ENCODE results near the gene PRLH.

PRLH gene, protein sequence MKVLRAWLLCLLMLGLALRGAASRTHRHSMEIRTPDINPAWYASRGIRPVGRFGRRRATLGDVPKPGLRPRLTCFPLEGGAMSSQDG
- total RNA-seq: 0 reads per million in 2 donors

DNA sequence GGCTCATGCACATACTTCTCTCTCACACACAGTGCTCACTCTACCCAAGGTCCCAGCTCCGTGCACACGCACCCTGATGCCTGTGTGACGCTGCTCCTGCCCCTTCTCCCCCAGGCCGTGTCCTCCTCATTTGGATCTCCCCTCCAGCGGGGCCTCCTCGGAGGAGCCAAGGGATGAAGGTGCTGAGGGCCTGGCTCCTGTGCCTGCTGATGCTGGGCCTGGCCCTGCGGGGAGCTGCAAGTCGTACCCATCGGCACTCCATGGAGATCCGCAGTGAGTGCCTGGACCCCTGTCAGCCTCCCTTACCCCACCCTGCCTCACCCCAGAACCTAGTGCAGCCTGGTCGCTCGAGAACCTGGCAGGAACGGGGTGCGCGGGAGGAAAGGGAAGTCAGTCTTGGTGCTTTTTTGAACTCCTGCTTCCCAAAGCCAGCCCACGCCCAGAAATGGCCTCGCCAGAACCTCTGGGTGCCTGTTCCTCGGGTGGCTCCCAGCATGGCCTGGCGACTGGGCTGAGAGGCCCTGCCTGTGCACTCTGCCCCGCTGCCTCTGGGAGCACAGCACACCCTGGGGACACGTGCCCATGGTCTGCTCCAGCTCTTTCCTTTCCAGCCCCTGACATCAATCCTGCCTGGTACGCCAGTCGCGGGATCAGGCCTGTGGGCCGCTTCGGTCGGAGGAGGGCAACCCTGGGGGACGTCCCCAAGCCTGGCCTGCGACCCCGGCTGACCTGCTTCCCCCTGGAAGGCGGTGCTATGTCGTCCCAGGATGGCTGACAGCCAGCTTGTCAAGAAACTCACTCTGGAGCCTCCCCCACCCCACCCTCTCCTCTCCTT is at the start of gene PRLH:
Gene PRLH, plus strand, starts transcription at position 174 of the 835 bp plus-strand sequence. Its CDS starts 0 bp downstream, at position 174.
- DNase-seq: no peak

DNA sequence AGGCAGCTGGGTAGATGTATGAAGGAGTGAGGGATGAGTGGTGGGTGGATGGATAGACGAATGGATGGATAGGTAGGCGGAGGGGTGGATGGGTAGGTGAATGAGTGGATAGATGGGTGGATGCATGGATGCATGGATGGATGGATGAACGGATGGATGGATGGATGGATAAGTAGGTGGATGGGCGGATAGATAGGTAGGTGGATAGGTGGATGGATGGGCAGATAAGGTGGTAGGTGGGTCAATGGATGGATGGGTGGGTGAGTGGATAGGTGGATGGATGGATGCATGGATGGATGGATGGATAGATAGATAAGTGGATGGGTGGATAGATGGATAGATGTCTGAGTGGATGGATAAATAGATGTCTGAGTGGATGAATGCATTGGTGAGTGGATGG is 49.2 kb upstream of the PRLH start:
- DNase-seq: no peak

DNA sequence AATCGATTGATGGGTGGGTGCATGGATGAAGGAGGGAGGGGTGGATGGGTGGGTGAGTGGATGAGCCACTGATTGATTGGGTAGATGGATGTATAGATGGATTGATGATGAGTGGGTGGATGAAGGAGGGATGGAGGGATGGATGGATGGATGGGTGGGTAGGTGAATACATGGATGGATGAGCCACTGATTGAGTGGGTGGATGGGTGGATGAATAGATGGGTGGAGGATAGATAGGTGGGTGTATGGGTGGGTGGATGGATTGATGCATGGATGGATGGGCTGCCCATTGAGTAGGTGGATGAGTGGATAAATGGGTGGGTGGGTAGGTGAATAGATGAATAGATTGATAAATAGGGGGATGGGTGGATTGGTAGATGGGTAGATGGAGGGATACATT is 48.4 kb upstream of the PRLH start:
- no peak for DNase-seq

DNA sequence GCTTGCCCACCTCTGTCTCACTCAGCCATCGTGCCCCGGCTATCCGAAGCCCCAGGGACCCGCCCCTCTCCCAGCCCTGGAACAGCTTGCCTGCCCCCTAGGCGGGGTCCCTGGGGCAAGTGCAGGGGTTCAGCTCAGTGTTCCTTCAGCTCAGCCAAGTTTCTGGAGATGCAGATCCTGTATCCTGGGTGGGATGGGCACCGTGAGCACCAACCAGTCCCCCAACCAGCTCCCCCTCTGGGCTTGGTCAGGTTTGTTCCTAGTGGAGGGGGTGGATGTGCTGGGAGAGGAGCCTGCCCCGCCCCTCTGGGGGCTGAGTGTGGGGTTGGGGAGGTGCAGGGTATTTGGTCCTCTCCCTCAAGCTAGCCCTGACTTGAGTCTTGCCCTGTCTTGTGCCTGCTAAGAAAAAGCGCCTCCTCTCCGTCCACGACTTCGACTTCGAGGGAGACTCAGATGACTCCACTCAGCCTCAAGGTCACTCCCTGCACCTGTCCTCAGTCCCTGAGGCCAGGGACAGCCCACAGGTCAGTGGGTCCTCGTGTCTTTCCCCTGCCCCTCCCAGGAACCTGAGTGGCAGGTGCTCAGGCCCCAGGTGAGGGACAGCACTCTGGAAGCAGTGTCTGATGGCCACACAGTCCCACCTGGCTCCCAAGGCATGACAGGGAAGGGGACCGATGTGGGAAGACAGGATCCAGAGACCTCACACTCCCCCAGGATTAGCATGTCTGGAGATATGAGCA is 46.7 kb upstream of the PRLH start:
- no peak for DNase-seq

DNA sequence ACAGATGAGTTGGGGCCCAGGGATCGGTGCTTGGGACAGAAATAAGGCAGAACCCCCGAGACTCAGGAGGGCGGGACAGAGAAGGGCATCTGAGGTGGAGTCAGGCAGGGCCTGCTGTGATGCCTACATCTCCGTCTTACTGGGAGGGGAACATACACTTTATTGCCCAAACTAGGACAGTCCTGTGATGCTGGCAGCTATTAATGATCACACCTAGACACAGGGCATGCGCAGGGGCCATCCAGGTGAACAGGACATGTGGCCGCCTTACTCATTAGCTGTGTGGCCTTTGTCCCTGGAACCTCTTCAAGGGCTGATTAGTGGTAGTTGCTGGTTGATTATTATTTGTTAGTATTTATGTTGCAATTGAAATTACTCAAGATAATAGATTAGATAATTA is 46.1 kb upstream of the PRLH start:
- no peak for DNase-seq

DNA sequence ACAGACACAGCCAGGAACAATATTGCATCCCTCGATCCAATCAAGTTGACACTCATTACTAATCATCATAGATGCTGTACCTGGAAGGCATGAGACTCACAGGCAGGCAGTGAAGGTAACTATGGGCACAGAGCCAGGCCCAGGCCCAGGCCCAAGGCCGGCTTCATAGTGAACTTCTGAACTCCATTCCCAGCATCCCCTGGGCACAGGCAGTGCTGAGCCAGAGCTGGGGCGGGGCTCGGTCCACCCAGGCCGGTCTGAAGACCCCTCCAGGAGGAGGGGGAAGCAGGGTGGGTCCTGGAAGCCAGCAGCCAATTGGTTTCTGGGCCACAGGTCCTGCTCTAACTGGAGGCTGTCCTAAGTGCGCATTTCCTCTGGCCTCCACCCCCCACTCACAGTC is 41.7 kb upstream of the PRLH start:
- DNase-seq: no peak

DNA sequence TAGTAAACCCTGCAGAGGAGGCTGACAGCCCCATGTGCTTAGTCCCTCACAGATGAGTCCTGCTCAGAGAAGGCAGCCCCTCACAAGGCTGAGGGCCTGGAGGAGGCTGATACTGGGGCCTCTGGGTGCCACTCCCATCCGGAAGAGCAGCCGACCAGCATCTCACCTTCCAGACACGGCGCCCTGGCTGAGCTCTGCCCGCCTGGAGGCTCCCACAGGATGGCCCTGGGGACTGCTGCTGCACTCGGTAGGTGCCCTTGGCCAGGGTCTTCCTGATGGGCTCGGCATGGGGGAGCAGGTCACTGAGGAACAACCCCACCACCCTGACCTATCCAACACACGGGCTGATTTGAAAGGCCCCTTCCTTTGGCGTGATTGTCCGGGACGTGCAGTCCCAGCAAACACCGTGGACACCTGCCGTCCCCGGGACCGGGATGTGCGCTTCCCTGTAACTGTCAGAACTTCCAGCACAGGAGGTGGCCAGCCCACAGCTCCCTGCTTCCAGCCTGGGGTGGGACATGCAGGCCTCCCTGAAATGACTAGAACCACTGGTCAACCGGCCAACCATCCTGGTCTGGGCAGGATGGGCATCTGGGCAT is 40.7 kb upstream of the PRLH start:
- DNase-seq: no peak

DNA sequence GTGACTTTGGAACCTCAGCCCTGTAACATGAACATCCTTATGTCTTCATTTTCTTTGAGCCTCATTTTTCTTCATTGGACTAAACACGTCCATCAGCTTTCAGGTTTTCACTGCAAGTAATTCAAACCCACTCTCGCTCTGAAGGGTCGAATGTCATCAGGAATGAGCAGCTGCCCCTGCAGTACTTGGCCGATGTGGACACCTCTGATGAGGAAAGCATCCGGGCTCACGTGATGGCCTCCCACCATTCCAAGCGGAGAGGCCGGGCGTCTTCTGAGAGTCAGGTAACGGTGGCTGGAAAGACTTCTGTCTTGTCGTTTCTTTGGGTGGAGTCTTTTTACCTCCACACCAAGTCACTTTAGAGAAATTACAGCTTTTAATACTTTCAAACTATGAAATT is 39.1 kb upstream of the PRLH start:
- DNase-seq: no peak

DNA sequence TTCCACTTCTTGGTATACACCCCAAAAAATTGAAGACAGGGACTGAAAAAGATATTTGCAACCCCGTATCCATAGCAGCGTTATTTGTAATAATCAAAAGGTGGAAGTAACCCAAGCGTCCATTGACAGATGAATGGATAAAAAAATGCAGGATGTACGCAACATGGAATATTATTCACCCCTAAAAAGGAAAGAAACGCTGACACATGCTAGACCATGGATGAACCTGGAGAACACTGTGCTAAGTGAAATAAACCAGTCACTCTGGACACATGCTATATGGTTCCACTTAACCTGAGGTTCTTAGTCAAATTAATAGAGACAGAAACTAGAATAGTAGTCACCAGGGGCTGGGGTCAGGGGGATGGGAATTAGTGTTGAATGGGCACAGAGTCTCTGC is 38.6 kb upstream of the PRLH start:
- no peak for DNase-seq

DNA sequence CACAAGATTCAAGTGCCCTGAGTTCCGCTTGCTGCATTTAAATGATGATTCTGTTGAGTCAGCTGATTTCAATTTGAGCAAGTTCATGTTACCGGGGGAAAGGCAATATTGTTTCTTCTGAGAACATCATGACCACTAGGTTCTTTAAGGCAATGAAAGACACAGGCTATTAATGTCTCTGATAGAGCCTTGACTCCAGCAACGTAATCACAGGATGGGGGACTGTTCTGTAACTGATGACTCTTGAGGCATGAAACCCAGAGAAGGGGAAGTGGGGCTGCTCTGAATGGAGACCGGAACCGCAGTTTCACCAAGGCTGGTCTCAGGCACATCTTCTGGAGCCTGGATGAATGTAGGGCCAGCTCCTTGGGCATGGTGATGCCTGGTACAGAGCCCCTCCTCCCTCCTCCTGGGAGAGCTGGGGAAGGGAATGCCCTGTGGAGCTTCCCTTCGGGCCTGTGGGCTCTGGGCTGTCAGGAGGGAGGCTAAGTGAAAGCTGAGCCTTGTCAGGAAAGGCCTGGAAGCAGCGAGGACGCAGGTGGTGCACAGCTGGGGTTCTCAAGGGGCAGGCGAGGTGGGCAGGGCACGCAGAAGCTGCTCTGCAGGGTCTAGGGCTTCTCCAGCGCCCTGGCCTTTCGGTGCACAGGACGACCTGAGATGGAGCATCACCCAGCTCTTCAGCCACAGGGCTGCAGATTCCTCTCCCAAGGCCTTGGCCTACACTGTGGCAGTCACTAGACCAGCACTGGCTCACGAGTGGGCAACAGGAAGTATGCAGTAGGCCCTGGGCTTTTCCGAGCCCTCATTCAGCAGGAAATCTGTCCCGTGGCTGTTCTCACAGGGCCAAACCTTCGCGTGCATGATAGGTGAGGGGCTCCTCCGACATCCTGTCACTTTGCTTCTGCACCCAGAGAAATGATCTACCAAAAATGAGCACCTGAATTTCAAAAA is 36.6 kb upstream of the PRLH start:
- no peak for DNase-seq

DNA sequence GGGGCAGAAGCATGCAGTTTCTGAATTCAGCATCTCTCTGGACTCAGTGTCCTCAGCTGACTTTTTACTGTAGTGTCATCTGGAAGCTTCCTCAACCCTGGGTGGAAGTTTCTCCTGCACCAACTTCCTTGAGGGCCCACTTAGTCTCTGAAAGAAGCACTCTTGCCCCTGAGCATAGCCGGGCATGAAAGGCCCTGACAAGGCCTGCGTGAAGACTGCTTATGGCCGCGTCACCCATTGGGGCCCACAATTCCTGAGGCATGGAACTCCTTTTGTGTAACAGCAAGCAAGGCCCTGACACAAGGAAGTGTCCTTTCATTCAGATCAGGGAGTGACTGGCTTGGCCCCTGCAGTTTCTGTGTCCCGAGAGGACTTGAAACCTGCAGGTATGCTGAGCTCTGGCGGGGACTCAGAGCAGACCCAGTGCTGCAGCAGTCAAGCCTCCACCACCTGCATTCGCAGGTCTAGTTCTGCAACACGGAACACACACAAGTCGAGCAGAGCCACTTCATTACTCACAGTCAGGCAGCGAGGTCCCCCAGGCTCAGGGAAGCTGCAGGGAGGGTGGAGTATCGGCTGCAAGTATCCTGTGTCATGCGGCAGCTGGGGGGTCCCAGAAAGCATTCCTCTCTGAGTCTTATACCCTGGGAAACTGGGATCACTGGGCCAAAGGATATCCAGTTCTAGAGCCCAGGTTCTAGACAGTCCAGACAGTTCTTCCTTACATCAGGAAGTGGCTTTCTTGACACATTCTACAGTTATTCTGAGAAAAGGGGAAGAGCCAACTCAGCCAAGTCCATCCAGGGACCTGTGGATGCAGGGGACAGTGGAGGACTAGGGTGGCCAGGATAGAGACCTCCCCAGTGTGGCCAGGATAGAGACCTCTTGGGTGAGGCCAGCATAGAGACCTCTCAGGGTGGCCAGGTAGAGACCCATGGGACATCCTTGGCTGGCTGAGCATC is 35.6 kb upstream of the PRLH start:
- no peak for DNase-seq

DNA sequence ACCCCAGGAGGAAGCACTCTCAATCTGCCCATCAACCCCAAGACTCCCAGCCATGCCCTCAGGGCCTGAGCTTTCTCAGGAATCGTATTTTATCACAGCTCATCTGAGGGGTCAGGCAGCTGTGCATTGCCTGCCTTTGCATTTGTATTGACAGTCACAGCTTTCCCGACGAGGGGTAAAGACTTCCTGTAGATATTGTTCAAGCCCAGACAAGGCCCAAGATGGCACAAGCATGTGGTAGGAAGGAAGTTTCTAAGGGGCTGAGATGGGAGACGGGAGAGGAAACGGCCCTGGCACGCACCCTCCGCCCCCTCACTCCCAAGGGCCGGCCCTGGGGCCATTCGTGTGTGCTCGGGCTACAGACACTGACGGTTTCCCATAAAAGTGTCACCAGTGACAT is 34.2 kb upstream of the PRLH start:
- DNase-seq: no peak

DNA sequence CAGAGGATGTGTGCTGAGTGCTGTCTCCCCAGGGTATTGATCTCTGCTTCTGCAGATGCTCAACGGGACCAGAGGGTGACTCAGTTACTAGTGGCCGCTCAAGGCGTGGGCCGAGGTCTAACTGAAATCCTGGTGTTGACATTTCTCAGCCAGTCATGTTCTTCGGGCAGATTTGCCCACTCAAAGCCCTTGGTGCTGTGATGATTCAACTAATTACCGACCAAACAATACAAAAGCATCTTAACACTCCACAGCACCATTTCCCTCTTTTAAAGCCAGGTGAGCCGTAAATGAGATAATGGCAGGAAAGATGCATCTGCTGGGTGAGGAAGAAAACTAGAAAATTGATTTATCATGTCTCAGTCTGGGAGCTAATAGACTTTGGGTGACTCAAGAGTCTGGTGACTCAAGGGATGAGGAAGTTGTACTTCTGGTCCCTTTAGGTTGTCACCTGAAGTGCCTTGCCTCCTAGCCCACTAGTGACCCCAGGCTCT is 32.7 kb upstream of the PRLH start:
- DNase-seq: no peak

DNA sequence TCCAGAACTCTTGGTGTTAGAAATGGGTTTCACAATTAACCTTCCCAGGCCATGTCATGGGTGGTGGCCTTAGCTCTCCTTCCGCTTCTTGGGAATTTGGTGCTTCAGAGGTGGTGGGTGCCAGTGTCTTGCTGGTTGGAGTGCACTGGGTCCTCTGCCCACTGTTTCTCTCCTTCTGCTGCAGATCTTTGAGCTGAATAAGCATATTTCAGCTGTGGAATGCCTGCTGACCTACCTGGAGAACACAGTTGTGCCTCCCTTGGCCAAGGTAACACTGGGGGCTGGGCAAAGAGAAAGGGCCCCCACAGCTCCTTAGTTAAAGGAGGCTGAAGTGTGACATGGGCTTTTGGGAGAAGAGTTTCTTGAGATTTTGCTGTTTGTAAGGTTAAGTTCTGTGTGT is 32.0 kb upstream of the PRLH start:
- DNase-seq: no peak

DNA sequence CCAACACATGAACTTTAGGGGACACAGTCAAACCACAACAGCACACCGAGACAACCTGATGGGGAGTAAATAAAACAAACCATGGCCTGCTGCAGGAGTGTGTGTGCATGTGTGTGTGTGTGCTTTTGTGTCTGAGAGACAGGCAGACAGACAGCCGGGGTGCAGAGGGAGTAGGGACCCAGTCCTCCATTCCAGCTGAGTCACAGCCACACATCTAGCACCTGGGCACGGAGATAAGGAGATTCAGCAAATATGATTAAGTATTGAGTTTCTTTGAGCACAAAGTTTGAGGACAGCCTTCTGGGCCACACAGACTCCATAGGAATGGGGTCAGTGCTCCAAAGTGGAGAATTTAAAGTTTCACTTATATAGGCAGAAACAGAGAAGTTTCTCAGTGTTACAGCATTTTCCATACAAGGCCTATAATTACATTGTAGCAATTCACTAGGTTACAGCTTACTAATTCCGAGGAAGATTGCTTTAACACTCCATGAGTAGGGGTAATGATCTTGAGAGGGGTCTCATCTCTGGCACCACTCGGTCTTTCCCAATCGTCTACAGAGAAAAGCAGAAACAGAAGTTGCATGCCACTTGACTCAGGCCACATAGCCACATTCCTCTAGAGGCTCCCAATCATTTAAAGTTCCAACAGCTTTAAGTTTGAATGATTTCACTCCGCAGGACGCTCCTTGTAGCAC is 30.8 kb upstream of the PRLH start:
- DNase-seq: no peak

DNA sequence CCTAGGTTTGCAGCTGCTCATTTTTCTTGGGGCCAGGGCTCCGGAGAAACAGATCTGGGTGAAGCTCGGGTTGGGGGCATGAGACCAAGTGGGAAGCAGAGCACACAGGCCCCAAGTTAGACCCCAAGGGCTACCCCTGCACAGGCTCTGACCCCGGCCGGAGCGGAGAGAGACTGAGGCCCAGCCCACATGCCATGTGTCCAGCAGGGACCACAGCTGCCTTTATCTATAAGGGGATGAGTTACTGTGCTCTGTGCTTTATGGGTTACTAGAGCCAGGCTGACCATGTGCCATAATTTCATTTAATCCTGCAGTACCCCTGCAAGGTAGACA is 30.3 kb upstream of the PRLH start:
- DNase-seq: no peak

DNA sequence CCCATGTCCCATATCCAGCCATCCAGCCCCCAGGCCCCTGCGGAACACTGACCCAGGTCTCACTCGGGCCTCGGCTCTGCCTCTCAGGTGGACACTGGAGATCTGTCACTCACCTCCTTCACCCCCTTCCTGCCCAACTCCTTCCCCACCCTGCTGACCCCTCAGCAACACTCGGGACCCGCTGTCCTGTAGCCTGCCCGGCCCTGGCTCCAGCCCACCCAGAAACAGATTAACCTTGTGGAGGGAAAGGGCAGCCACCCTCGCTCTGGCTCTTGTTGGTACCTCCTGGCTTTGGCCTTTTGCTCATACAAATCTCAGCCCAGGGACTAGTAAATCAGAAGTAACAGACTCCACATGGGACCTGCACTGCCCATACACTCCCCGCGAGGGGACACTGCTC is 29.8 kb upstream of the PRLH start:
- DNase-seq: no peak

DNA sequence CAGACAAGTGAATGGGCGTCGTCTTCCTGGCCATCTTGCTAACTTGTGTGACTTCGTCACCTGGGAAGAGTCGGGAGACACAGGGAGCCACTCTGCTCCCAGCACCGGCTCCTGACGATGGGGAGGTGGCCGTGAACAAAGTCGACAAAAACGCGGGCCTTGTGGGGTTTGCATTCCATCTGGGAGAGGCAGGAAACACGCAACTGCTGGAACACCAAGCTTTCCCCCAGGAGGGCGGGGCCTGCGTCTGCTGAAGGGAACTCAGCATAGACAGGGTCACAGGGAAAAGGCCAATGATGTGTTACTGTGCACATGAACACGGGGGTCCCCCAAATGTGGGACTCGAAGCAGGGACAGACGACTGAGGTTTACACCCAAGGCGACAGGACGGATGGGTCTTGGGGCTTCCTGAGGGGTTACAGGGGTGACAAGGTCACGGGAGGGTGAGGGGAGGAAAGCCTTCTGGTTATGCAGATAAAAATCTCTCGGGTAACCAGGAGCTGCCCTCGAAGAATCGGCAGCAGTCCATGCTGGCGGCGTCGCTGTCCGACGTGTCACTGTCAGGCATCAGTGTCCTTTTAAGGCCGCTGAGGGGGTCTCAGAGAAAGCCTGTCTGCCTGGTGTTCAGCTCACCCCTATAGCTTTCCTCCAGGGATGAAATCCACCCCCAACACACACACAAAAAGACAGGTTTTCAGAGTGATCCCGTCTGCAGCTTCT is 28.2 kb upstream of the PRLH start:
- DNase-seq: no peak

DNA sequence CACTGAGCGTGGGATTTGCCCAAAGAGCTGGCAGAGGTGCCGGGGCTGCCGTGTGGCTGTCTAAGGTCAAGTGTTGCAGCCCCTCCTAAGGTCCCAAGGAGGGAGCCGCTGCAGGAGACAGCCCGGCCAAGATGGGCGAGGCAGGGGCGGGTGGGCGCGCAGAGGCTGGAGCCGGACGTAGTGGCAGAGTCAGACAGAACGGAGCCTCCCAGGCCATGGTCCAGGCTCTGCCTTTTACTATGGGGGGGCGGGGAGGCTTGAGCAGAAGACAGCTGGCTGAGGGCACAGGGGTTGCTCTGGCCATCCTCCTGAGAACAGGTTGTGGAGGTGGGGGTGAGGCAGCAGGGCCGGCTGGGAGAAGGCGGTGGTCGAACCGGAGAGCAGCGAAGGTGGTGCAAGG is 27.5 kb upstream of the PRLH start:
- DNase-seq: no peak

DNA sequence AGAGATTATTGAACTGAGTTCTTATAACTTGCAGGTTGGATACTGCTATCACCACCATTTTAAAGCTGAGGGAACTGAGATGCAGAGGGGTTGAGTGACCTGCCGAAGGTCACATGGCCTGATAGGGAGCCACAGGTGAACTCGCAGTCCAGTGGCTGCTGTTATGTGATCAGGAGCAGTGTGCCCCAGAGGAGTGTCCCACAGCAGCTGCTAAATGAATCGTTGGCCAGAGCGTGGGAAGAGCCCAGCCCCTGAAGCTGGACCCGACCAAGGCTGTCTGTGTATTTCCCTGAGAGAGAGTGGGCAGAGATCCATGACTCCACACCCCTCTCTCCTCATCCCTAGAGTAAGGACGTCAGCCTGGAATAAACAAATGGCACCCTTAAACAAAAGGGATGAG is 26.7 kb upstream of the PRLH start:
- DNase-seq: no peak

All from T-helper 2 cell (primary cell).